Measurements from ENCODE around the gene SYNE2. TPM values are rescaled to one million over a fixed set of nuclear protein-coding genes. Genes with fewer than 3 reads are reported as not detected.

SYNE2 gene
- total RNA-seq, 1 donor from 2014 or later = 81.4 TPM

GRCh38 chr14:63928744-63929174, 76.0 kb downstream of the SYNE2 start:
- no peak overlapping the region for H3K9ac ChIP-seq (ENCODE audit: low read depth in 1 of 3, low read length in 3 of 3)
- no peaks in the 10 kb centered on the region for H3K27me3 ChIP-seq (ENCODE audit: control insufficient read depth in 3 of 3, insufficient read depth in 3 of 3, low read length in 3 of 3)
- H3K4me1 ChIP-seq (ENCODE audit: control insufficient read depth in 3 of 3, insufficient read depth in 3 of 3, low read length in 3 of 3) = peaks cover 0 to 2% (median 0%) of the 10 kb centered on the region in 3 donors
- H3K27ac ChIP-seq (ENCODE audit: low read depth, low read length) = no peak overlapping the region
- no peak overlapping the region for H3K4me3 ChIP-seq (ENCODE audit: low read length in 3 of 3)
- peaks cover 0 to 3% (median 0%) of the 10 kb centered on the region in 3 donors for H3K36me3 ChIP-seq (ENCODE audit: control insufficient read depth in 3 of 3, insufficient read depth in 3 of 3, low read length in 3 of 3)
- H3K9me3 ChIP-seq (ENCODE audit: control insufficient read depth in 3 of 3, low read length in 3 of 3) = no peaks in the 10 kb centered on the region

GRCh38 chr14:63933110-63933509, 80.3 kb downstream of the SYNE2 start:
- H3K4me3 ChIP-seq (ENCODE audit: low read length in 3 of 3) = no peak overlapping the region
- no peaks in the 10 kb centered on the region for H3K9me3 ChIP-seq (ENCODE audit: control insufficient read depth in 3 of 3, low read length in 3 of 3)
- peaks cover 0 to under 1% (median 0%) of the 10 kb centered on the region in 3 donors for H3K4me1 ChIP-seq (ENCODE audit: control insufficient read depth in 3 of 3, insufficient read depth in 3 of 3, low read length in 3 of 3)
- no peak overlapping the region for H3K27ac ChIP-seq (ENCODE audit: low read depth, low read length)
- H3K9ac ChIP-seq (ENCODE audit: low read depth in 1 of 3, low read length in 3 of 3) = no peak overlapping the region
- H3K27me3 ChIP-seq (ENCODE audit: control insufficient read depth in 3 of 3, insufficient read depth in 3 of 3, low read length in 3 of 3) = no peaks in the 10 kb centered on the region
- H3K36me3 ChIP-seq (ENCODE audit: control insufficient read depth in 3 of 3, insufficient read depth in 3 of 3, low read length in 3 of 3) = peaks cover 0 to 3% (median 0%) of the 10 kb centered on the region in 3 donors

- Histone ChIP-seq H3K4me1 (ENCODE audit: control insufficient read depth in 3 of 3, insufficient read depth in 3 of 3, low read length in 3 of 3) (no peaks in the 10 kb centered on the region), H3K27me3 (ENCODE audit: control insufficient read depth in 3 of 3, insufficient read depth in 3 of 3, low read length in 3 of 3) (no peaks in the 10 kb centered on the region), H3K4me3 (ENCODE audit: low read length in 3 of 3) (no peak overlapping the region), H3K36me3 (ENCODE audit: control insufficient read depth in 3 of 3, insufficient read depth in 3 of 3, low read length in 3 of 3) (peaks cover 0 to 3% (median 0%) of the 10 kb centered on the region in 3 donors), H3K9me3 (ENCODE audit: control insufficient read depth in 3 of 3, low read length in 3 of 3) (no peaks in the 10 kb centered on the region), H3K27ac (ENCODE audit: low read depth, low read length) (no peak overlapping the region), H3K9ac (ENCODE audit: low read depth in 1 of 3, low read length in 3 of 3) (no peak overlapping the region)
Observed at GRCh38 chr14:63933711-63934110, 80.9 kb downstream of the SYNE2 start.

GRCh38 chr14:63938198-63939005, 85.6 kb downstream of the SYNE2 start:
- peaks cover 3 to 11% (median 9%) of the 10 kb centered on the region in 3 donors for H3K36me3 ChIP-seq (ENCODE audit: control insufficient read depth in 3 of 3, insufficient read depth in 3 of 3, low read length in 3 of 3)

GRCh38 chr14:63939006-63939270, 86.1 kb downstream of the SYNE2 start:
- no peaks in the 10 kb centered on the region for H3K27me3 ChIP-seq (ENCODE audit: control insufficient read depth in 3 of 3, insufficient read depth in 3 of 3, low read length in 3 of 3)
- H3K9ac ChIP-seq (ENCODE audit: low read depth in 1 of 3, low read length in 3 of 3) = no peak overlapping the region
- no peak overlapping the region for H3K27ac ChIP-seq (ENCODE audit: low read depth, low read length)
- H3K4me1 ChIP-seq (ENCODE audit: control insufficient read depth in 3 of 3, insufficient read depth in 3 of 3, low read length in 3 of 3) = no peaks in the 10 kb centered on the region
- no peak overlapping the region for H3K4me3 ChIP-seq (ENCODE audit: low read length in 3 of 3)
- peaks cover 3 to 11% (median 9%) of the 10 kb centered on the region in 3 donors for H3K36me3 ChIP-seq (ENCODE audit: control insufficient read depth in 3 of 3, insufficient read depth in 3 of 3, low read length in 3 of 3)
- H3K9me3 ChIP-seq (ENCODE audit: control insufficient read depth in 3 of 3, low read length in 3 of 3) = no peaks in the 10 kb centered on the region

More at GRCh38 chr14:63938198-63939005, 85.6 kb downstream of the SYNE2 start:
- Histone ChIP-seq H3K4me3 (ENCODE audit: low read length in 3 of 3) (no peak overlapping the region), H3K27me3 (ENCODE audit: control insufficient read depth in 3 of 3, insufficient read depth in 3 of 3, low read length in 3 of 3) (no peaks in the 10 kb centered on the region), H3K4me1 (ENCODE audit: control insufficient read depth in 3 of 3, insufficient read depth in 3 of 3, low read length in 3 of 3) (no peaks in the 10 kb centered on the region), H3K27ac (ENCODE audit: low read depth, low read length) (no peak overlapping the region), H3K9me3 (ENCODE audit: control insufficient read depth in 3 of 3, low read length in 3 of 3) (no peaks in the 10 kb centered on the region), H3K9ac (ENCODE audit: low read depth in 1 of 3, low read length in 3 of 3) (no peak overlapping the region)

- no peak overlapping the region for H3K27ac ChIP-seq (ENCODE audit: low read depth, low read length)
- peaks cover 3 to 11% (median 9%) of the 10 kb centered on the region in 3 donors for H3K36me3 ChIP-seq (ENCODE audit: control insufficient read depth in 3 of 3, insufficient read depth in 3 of 3, low read length in 3 of 3)
- no peak overlapping the region for H3K4me3 ChIP-seq (ENCODE audit: low read length in 3 of 3)
- H3K4me1 ChIP-seq (ENCODE audit: control insufficient read depth in 3 of 3, insufficient read depth in 3 of 3, low read length in 3 of 3) = no peaks in the 10 kb centered on the region
- H3K9ac ChIP-seq (ENCODE audit: low read depth in 1 of 3, low read length in 3 of 3) = no peak overlapping the region
- no peaks in the 10 kb centered on the region for H3K9me3 ChIP-seq (ENCODE audit: control insufficient read depth in 3 of 3, low read length in 3 of 3)
- no peaks in the 10 kb centered on the region for H3K27me3 ChIP-seq (ENCODE audit: control insufficient read depth in 3 of 3, insufficient read depth in 3 of 3, low read length in 3 of 3)
Observed at GRCh38 chr14:63940387-63940786, 87.6 kb downstream of the SYNE2 start.

GRCh38 chr14:63941023-63941422, 88.2 kb downstream of the SYNE2 start:
- no peaks in the 10 kb centered on the region for H3K9me3 ChIP-seq (ENCODE audit: control insufficient read depth in 3 of 3, low read length in 3 of 3)
- H3K9ac ChIP-seq (ENCODE audit: low read depth in 1 of 3, low read length in 3 of 3) = no peak overlapping the region
- no peak overlapping the region for H3K27ac ChIP-seq (ENCODE audit: low read depth, low read length)
- no peaks in the 10 kb centered on the region for H3K27me3 ChIP-seq (ENCODE audit: control insufficient read depth in 3 of 3, insufficient read depth in 3 of 3, low read length in 3 of 3)
- peaks cover 3 to 14% (median 9%) of the 10 kb centered on the region in 3 donors for H3K36me3 ChIP-seq (ENCODE audit: control insufficient read depth in 3 of 3, insufficient read depth in 3 of 3, low read length in 3 of 3)
- H3K4me3 ChIP-seq (ENCODE audit: low read length in 3 of 3) = no peak overlapping the region
- H3K4me1 ChIP-seq (ENCODE audit: control insufficient read depth in 3 of 3, insufficient read depth in 3 of 3, low read length in 3 of 3) = no peaks in the 10 kb centered on the region

- no peak overlapping the region for H3K9ac ChIP-seq (ENCODE audit: low read depth in 1 of 3, low read length in 3 of 3)
- H3K9me3 ChIP-seq (ENCODE audit: control insufficient read depth in 3 of 3, low read length in 3 of 3) = no peaks in the 10 kb centered on the region
- H3K4me1 ChIP-seq (ENCODE audit: control insufficient read depth in 3 of 3, insufficient read depth in 3 of 3, low read length in 3 of 3) = peaks cover 0 to 2% (median 0%) of the 10 kb centered on the region in 3 donors
- no peaks in the 10 kb centered on the region for H3K27me3 ChIP-seq (ENCODE audit: control insufficient read depth in 3 of 3, insufficient read depth in 3 of 3, low read length in 3 of 3)
- no peak overlapping the region for H3K27ac ChIP-seq (ENCODE audit: low read depth, low read length)
- H3K36me3 ChIP-seq (ENCODE audit: control insufficient read depth in 3 of 3, insufficient read depth in 3 of 3, low read length in 3 of 3) = peaks cover 2 to 19% (median 16%) of the 10 kb centered on the region in 3 donors
- H3K4me3 ChIP-seq (ENCODE audit: low read length in 3 of 3) = no peak overlapping the region
Observed at GRCh38 chr14:63949696-63950095, 96.9 kb downstream of the SYNE2 start.

- no peak overlapping the region for H3K4me3 ChIP-seq (ENCODE audit: low read length in 3 of 3)
- H3K27me3 ChIP-seq (ENCODE audit: control insufficient read depth in 3 of 3, insufficient read depth in 3 of 3, low read length in 3 of 3) = no peaks in the 10 kb centered on the region
- H3K9ac ChIP-seq (ENCODE audit: low read depth in 1 of 3, low read length in 3 of 3) = no peak overlapping the region
- H3K9me3 ChIP-seq (ENCODE audit: control insufficient read depth in 3 of 3, low read length in 3 of 3) = no peaks in the 10 kb centered on the region
- H3K36me3 ChIP-seq (ENCODE audit: control insufficient read depth in 3 of 3, insufficient read depth in 3 of 3, low read length in 3 of 3) = peaks cover 2 to 16% (median 16%) of the 10 kb centered on the region in 3 donors
- H3K4me1 ChIP-seq (ENCODE audit: control insufficient read depth in 3 of 3, insufficient read depth in 3 of 3, low read length in 3 of 3) = peaks cover 0 to 2% (median 0%) of the 10 kb centered on the region in 3 donors
- H3K27ac ChIP-seq (ENCODE audit: low read depth, low read length) = no peak overlapping the region
Observed at GRCh38 chr14:63951021-63951420, 98.2 kb downstream of the SYNE2 start.

- H3K27ac ChIP-seq (ENCODE audit: low read depth, low read length) = no peak overlapping the region
- H3K27me3 ChIP-seq (ENCODE audit: control insufficient read depth in 3 of 3, insufficient read depth in 3 of 3, low read length in 3 of 3) = no peaks in the 10 kb centered on the region
- H3K36me3 ChIP-seq (ENCODE audit: control insufficient read depth in 3 of 3, insufficient read depth in 3 of 3, low read length in 3 of 3) = peaks cover 2 to 16% (median 16%) of the 10 kb centered on the region in 3 donors
- peaks cover 0 to 2% (median 0%) of the 10 kb centered on the region in 3 donors for H3K4me1 ChIP-seq (ENCODE audit: control insufficient read depth in 3 of 3, insufficient read depth in 3 of 3, low read length in 3 of 3)
- no peak overlapping the region for H3K4me3 ChIP-seq (ENCODE audit: low read length in 3 of 3)
- no peak overlapping the region for H3K9ac ChIP-seq (ENCODE audit: low read depth in 1 of 3, low read length in 3 of 3)
- H3K9me3 ChIP-seq (ENCODE audit: control insufficient read depth in 3 of 3, low read length in 3 of 3) = no peaks in the 10 kb centered on the region
Observed at GRCh38 chr14:63951429-63951828, 98.6 kb downstream of the SYNE2 start.
